PFSK-1 (cell line): ENCODE results near the gene SARDH.

Experiments used
- POLR2AphosphoS5 ChIP-seq: IDR thresholded peaks from 2 replicates; pipeline ENCODE4 v1.6.1; 2012; ENCODE audit warnings: low read depth, mild to moderate bottlenecking, control low read depth, low read length, moderate library complexity
- REST ChIP-seq, 2 experiments: IDR thresholded peaks; 2 replicates each; pipeline versions ENCODE4 v1.6.1 to v1.8.0; 2011 to 2012; ENCODE audit warnings: low read depth in 2 of 2, low read length in 2 of 2, control low read depth in 1 of 2, inconsistent platforms in 1 of 2, mild to moderate bottlenecking in 1 of 2, moderate library complexity in 1 of 2; ENCODE audit not compliant: insufficient read depth in 1 of 2
- TAF1 ChIP-seq: IDR thresholded peaks from 2 replicates; pipeline ENCODE4 v1.6.1; 2012; ENCODE audit warnings: low read length, control low read depth, borderline replicate concordance; ENCODE audit not compliant: insufficient read depth

GRCh38 chr9:133684121-133684935 lies 53.8 kb downstream of the SARDH start:
- TF ChIP-seq REST (IDR thresholded peaks at IDR 0.05; ENCODE audit: insufficient read depth in 1 of 2, low read depth in 2 of 2, low read length in 2 of 2) (no peak), TAF1 (no peak), POLR2AphosphoS5 (no peak)
